H1 (cell line): ENCODE results near the gene DCBLD1. TPM values are rescaled to one million over a fixed set of nuclear protein-coding genes. Genes with fewer than 3 reads are reported as not detected.

ENCODE experiments used
- CTBP2 ChIP-seq: IDR thresholded peaks from 2 replicates; pipeline ENCODE4 v1.7.0; 2011; ENCODE audit warnings: borderline replicate concordance, mild to moderate bottlenecking, moderate library complexity, mixed read lengths, low read length; ENCODE audit not compliant: insufficient read depth, insufficient read length
- KDM4A ChIP-seq: IDR thresholded peaks from one replicate; pipeline ENCODE4 v1.7.1; 2012; ENCODE audit warnings: low read depth, mild to moderate bottlenecking, moderate library complexity, low read length, inconsistent platforms; ENCODE audit not compliant: severe bottlenecking
- POLR2A ChIP-seq, 2 experiments: IDR thresholded peaks; 1 replicate in 1 of 2; 2 replicates in 1 of 2; pipeline ENCODE4 v1.6.1; 2011; ENCODE audit warnings: low read depth in 2 of 2, low read length in 2 of 2, mild to moderate bottlenecking in 2 of 2; ENCODE audit errors: control extremely low read depth in 1 of 2
- polyA plus RNA-seq, 7 experiments: library from polyadenylated mRNA; depleted of rRNA in 3 of 7; stranded (reverse) in 5 of 7; unstranded in 2 of 7; fragments of >200 nt in 5 of 7; fragments of 200-250 nt in 2 of 7; gene quantifications; 1 replicate in 5 of 7; 2 replicates in 1 of 7; 4 replicates in 1 of 7; pipeline versions ENCODE4 v1.2.1 to v1.2.3, GENCODE V29; 2011 to 2013; ENCODE audit warnings: missing spikeins in 2 of 7, mixed read lengths in 2 of 7
- total RNA-seq: library from RNA; stranded (reverse); fragmentation: NEBNext Ultra II Directional; extraction: Animal tissue kit (Norgen Biotek cat#: 25700); gene quantifications from 2 replicates; pipeline ENCODE4 v1.2.1, GENCODE V29; 2021

Gene DCBLD1
- total and polyA plus RNA-seq, 2 of the 8 experiments (the other 6 are each of a cell fraction or from before 2014, with no cell fraction given): 3.9 to 11.2 TPM

- TF ChIP-seq CTBP2: no peak
- no peak for TF ChIP-seq KDM4A
- no peak for TF ChIP-seq POLR2A (IDR thresholded peaks at IDR 0.05; ENCODE audit: control extremely low read depth in 1 of 2, low read depth in 2 of 2, low read length in 2 of 2)
These were observed 12.7 kb upstream of the DCBLD1 start (continued) for GRCh38 chr6:117469791-117470190.
